ENCODE measurements around the gene DCANP1.

Gene DCANP1

DNA sequence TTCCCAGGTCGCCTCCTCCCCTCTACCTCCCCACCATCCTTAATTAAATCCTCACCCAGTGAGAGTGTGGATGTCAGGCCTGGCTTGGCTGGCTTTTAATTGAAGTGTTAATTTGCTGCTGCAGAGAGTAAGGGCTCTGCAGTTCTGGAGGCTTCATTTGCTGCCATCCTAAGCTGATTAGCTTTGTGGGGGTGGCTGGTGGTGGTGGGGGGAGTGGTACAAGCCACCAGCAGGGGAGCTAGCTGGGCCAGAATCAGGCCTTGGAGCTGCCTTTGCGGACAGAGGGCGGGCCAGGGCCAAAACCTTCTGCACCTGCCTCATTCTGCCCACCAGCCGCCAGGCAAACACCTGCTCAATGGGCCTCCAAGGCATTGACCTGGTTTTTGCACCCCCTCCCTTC lies 31.8 kb upstream of the DCANP1 start:
- no peak for DNase-seq (ENCODE audit: low spot score)

- DNase-seq (ENCODE audit: low spot score): no peak
Observed at GRCh38 chr5:135477613-135478066, 30.5 kb upstream of the DCANP1 start.

DNA sequence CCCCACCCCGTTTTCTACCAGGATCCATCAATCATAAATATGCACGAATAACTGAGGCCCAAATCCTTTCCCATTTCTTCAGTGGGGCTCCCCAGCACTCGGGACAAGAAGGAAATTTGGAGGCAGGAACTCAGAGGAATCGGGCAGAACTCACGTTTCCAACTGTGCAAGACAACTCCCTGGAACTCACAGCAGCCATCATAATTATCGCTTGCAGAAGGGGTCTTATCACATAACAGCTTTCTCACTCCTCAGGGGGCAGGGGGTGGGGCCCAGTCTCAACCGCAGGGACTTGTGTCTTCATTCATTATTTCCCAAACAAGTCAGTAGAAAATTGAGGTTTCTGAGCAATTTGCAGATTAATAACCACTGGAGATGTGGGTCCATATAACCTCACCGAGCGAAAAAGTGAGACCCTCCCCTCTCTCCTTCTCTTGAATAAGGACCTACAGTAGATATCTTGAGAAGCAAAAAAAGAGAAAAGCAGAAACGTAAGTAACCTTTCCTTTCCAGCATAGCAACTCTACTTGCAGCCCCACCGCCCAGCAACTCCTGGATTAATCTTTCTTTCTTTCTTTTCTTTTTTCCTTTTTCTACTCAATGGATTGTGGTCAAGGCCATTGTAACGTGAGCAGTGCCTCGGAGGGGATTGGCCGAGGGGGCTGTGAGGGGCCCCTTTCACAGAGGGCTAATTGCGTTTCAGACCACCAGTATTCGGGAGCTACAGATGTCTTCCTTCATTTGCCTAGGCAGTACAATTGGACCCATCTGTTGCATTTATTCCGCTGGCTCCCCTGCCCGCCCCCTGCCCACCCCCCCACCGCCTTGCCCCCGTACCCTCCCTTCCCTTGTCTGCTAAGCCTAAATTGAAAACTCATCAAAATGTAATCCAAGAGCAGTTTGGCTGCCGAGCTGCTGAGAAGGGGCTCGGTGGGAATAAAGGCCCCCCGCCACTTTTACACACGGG lies 29.8 kb upstream of the DCANP1 start:
- no peak for DNase-seq (ENCODE audit: low spot score)

GRCh38 chr5:135473956-135474670 lies 27.0 kb upstream of the DCANP1 start:
- DNase-seq (ENCODE audit: low spot score): no peak

DNA sequence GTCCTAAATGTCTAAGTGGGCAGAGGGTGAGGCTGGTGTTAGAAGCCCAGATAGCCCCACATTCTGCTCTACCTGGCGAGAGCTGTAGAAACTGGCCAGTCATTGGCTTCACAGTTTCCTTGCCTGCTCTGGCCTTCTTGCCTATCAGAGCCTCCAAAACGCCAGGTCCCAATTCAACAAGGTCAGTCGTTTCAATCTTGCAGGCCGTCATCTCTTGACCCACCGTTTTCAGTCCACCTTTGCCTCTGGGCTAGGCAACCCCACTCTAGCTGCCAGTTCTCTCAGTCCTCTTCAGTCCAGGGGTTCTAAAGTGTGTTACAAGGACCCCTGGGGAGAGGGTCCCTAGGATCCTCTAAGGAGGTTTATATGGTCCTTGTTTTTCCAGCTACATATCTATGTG lies 25.0 kb upstream of the DCANP1 start:
- DNase-seq (ENCODE audit: low spot score): no peak

DNA sequence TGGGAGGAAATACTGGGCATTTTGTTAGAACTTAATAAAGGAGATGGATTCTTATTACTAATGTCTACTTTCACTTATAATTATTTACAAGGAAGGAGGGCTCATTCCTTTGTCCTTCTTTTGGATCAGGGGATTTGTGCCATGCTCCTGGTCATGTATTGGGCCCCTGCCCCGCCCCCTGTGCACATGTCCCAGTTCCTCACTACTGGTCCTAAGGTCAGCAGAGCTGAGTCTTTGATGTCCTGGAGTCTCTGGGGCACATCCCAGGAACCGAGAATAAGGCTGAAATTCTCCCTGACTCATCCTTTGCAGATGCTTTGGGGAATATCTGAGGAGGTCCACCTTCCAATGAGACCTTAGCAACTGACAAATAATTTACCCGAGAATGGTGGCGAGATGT lies 24.6 kb upstream of the DCANP1 start:
- no peak for DNase-seq (ENCODE audit: low spot score)

DNA sequence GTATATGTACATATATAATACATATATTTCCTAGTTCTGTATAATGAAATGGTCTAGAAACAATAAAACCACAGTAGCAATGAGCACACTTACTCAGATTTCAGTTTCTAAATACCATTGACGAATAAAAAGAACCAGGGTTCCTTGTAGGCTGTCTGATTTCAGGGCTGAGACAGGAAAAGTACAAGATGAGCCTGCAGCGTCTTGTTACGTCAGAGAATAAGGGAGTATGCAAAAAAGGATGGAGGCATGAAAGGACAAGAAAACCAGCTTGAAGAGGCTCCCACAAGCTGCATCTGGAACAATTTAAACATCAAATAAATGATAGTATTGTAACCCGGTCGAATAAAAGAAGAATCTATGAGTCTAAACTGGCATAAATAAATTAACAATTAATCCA lies 22.8 kb upstream of the DCANP1 start:
- DNase-seq (ENCODE audit: low spot score): no peak

GRCh38 chr5:135468541-135468940 lies 21.4 kb upstream of the DCANP1 start:
- no peak for DNase-seq (ENCODE audit: low spot score)

DNA sequence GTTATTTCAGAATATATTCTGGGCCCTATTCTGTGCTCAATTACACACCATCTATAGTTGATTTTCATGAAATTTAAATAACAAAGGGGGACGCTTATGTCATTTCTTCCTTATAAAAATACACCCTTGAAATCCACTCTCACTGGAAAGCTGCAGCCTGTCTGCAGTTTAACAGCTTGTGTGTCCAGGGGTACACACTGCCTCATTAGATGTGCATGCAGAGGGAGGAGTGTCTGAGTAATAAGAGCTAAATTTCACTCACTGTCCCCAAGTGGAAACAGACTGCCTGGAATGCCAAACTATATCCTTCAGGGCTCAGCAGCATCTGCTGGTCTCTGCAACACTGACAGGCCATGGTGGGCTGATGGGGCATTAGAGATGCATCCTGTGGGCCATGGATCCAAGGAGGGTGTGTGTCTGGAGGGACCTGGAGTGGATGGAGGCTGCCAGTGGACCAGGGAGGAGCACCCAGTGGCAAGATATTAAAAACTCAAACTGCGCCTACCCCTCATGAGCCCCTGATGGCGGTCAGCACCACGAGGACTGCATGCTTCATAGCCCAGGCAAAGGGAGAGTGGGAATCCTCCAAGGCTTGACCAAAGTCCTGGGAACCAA lies 20.8 kb upstream of the DCANP1 start:
- no peak for DNase-seq (ENCODE audit: low spot score)

- DNase-seq (ENCODE audit: low spot score): no peak
Observed at GRCh38 chr5:135467051-135467625, 20.0 kb upstream of the DCANP1 start.

- DNase-seq (ENCODE audit: low spot score): peak; percentile 80
Observed at GRCh38 chr5:135466178-135467050, 19.3 kb upstream of the DCANP1 start.

GRCh38 chr5:135465391-135466122 lies 18.4 kb upstream of the DCANP1 start:
- DNase-seq (ENCODE audit: low spot score): no peak

GRCh38 chr5:135462304-135462703 lies 15.2 kb upstream of the DCANP1 start:
- peak; percentile 75 for DNase-seq (ENCODE audit: low spot score)

DNA sequence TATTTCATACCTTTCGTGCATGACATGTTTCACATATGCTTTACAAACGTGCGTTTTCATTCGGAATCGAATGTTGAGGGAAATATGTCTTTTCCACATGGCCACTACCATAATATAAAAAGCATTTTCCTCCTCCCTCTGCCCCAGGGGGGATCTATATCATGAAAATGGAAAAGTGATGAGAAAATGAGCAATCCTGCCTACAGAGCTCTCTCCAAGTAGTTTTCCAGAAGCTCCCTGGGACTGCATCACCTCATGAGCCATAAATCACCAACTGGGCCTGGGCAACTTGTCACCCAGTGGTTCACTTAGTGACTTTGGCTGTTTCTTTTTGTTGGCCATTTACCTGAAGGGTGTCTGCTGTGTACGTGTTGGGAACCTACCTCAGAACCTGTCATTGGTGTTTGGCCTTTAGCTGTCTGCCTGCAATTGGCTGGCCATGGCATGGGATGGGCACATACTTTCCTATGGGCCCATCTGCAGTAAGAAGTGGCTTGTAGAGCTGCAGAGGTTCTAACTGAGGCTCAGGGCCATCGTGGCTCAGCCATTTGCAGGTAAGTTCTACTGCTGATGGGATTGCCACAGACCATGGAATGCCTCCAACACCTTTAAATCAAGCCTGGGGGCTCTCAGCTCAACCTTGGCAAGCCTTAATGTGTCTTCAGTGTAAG lies 14.5 kb upstream of the DCANP1 start:
- no peak for DNase-seq (ENCODE audit: low spot score)

GRCh38 chr5:135460246-135461033 lies 13.3 kb upstream of the DCANP1 start:
- DNase-seq (ENCODE audit: low spot score): no peak

DNA sequence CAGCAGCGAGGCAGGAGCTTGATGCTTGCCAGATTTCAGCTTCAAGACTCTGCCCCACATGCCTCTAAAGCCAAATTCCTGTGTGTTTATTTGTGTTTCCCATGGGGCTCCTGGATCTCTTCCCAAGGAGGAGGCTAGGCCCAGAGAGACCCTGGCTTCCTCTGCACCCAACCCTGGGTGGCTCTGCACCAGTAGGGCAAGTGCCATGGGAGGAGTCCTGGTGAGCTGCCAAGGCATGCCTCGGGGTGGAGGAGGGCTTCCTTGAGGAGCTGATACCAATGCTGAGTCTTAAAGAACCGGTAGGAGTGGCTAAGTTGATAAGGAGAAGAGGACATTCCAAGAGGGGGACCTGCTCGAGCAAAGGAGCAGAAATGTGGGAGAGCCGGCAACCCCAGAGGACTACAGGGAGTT lies 11.8 kb upstream of the DCANP1 start:
- no peak for DNase-seq (ENCODE audit: low spot score)

DNA sequence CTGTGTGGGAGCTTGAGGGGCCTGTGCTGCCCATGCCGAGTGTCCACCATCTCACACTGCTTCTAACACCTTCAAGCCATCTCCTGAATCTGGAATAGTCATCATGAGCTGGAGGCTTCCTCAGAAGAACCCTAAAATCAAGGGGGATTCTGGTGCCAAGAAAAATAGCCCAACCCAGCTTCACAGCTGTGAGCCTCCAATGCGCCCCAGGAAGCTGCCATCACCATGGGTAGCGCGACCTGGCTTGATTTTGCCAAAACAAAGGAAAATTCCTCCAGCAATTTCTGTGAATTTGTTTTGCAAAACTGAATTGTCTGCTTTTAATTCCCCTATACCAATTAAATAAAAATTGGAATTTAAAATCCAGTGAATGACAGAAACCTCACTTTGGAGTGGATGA lies 11.2 kb upstream of the DCANP1 start:
- DNase-seq (ENCODE audit: low spot score): no peak

GRCh38 chr5:135457424-135458071 lies 10.4 kb upstream of the DCANP1 start:
- DNase-seq (ENCODE audit: low spot score): peak; percentile 58

All from Ammon's horn (tissue), 1 donor.